Measurements from ENCODE around the gene HELZ. TPM values are rescaled to one million over a fixed set of nuclear protein-coding genes. Genes with fewer than 3 reads are reported as not detected.

The HELZ gene
- total and polyA plus RNA-seq, 4 donors = 3.8 to 69.2 (median 25.7) TPM

DNA sequence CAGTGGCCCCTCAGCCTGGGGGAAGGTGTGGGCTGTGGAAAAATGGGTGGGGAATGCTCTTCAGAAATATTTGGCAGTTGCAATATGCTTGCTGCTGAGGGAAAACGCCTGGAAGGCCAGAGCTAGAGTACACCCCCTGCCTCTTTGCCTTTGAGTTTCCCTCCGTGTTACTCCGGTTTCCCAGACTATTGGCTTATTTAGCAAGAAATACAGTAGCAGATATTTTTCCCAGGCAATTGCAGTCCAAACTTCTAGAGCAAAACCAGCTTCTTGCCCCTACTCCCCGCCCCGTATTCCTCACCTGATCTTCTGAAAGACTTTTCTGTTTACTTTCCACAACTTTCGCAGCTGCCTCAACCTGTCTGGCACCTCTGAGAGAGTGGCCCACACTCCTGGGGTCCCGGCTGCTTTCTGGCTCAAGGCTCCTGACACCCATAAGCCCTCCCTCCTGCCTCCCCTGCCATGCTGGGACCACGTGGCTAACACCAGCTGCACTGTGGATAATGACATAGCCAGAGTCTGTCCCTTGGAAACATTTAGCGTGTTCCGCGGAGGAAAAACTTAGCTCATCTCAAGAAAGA lies 45.8 kb upstream of the HELZ start:
- DNase-seq (ENCODE audit: low spot score) = no peak
- TF ChIP-seq EGR1 (IDR thresholded peaks at IDR 0.05; ENCODE audit: low read depth in 2 of 2) (no peak), JUND (IDR thresholded peaks at IDR 0.05) (no peak), HNF4G (IDR thresholded peaks at IDR 0.05) (no peak), GABPA (IDR thresholded peaks at IDR 0.05 in 1 of 2, conservative IDR thresholded peaks at IDR 0.05 in 1 of 2) (no peak), YY1 (IDR thresholded peaks at IDR 0.05) (no peak), HNF4A (conservative IDR thresholded peaks at IDR 0.05) (no peak), NR2F2 (IDR thresholded peaks at IDR 0.05) (no peak)
- TF ChIP-seq, protein P1, sequence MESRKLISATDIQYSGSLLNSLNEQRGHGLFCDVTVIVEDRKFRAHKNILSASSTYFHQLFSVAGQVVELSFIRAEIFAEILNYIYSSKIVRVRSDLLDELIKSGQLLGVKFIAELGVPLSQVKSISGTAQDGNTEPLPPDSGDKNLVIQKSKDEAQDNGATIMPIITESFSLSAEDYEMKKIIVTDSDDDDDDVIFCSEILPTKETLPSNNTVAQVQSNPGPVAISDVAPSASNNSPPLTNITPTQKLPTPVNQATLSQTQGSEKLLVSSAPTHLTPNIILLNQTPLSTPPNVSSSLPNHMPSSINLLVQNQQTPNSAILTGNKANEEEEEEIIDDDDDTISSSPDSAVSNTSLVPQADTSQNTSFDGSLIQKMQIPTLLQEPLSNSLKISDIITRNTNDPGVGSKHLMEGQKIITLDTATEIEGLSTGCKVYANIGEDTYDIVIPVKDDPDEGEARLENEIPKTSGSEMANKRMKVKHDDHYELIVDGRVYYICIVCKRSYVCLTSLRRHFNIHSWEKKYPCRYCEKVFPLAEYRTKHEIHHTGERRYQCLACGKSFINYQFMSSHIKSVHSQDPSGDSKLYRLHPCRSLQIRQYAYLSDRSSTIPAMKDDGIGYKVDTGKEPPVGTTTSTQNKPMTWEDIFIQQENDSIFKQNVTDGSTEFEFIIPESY (IDR thresholded peaks at IDR 0.05) = no peak
- TF ChIP-seq, protein P2, sequence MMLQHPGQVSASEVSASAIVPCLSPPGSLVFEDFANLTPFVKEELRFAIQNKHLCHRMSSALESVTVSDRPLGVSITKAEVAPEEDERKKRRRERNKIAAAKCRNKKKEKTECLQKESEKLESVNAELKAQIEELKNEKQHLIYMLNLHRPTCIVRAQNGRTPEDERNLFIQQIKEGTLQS (IDR thresholded peaks at IDR 0.05) = no peak
- Histone ChIP-seq H3K4me1 (ENCODE audit: control insufficient read depth in 4 of 4, insufficient read depth in 4 of 4, low read length in 3 of 4) (peaks cover 0 to 13% (median 7%) of the 10 kb centered on the region in 4 donors), H3K27me3 (ENCODE audit: control insufficient read depth in 4 of 4, insufficient read depth in 4 of 4, low read length in 3 of 4) (no peaks in the 10 kb centered on the region), H3K4me3 (ENCODE audit: low read depth in 1 of 3, low read length in 3 of 3) (no peak overlapping the region), H3K9me3 (ENCODE audit: control insufficient read depth in 4 of 4, low read length in 3 of 4) (no peaks in the 10 kb centered on the region), H3K9ac (ENCODE audit: low read depth in 1 of 2, low read length in 2 of 2) (no peak overlapping the region), H3K27ac (ENCODE audit: low read depth in 1 of 2, low read length in 2 of 2) (no peak overlapping the region), H3K36me3 (ENCODE audit: control insufficient read depth in 4 of 4, insufficient read depth in 3 of 4, low read depth in 1 of 4, low read length in 3 of 4) (no peaks in the 10 kb centered on the region)
- 88% methylated on average over 11 of the region's 11 CpGs for WGBS

DNA sequence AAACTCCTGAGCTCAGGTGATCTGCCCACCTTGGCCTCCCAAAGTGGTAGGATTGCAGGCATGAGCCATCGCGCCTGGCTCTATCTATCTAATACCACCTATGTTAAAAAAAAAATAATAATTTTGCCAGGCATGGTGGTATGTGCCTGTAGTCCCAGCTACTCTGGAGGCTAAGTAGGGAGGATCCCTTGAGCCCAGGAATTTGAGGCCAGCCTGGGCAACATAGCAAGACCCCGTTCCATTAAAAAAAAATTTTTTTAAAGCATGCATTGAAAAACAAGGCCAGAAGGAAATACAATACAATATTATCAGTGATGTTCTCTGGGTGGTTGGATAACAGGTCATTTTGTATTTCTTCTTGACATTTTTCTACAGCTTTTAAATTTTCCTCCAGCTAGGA lies 45.2 kb upstream of the HELZ start:
- Histone ChIP-seq H3K4me1 (ENCODE audit: control insufficient read depth in 4 of 4, insufficient read depth in 4 of 4, low read length in 3 of 4) (peaks cover 0 to 13% (median 7%) of the 10 kb centered on the region in 4 donors), H3K36me3 (ENCODE audit: control insufficient read depth in 4 of 4, insufficient read depth in 3 of 4, low read depth in 1 of 4, low read length in 3 of 4) (no peaks in the 10 kb centered on the region), H3K9me3 (ENCODE audit: control insufficient read depth in 4 of 4, low read length in 3 of 4) (no peaks in the 10 kb centered on the region), H3K4me3 (ENCODE audit: low read depth in 1 of 3, low read length in 3 of 3) (no peak overlapping the region), H3K9ac (ENCODE audit: low read depth in 1 of 2, low read length in 2 of 2) (no peak overlapping the region), H3K27ac (ENCODE audit: low read depth in 1 of 2, low read length in 2 of 2) (no peak overlapping the region), H3K27me3 (ENCODE audit: control insufficient read depth in 4 of 4, insufficient read depth in 4 of 4, low read length in 3 of 4) (no peaks in the 10 kb centered on the region)
- TF ChIP-seq YY1 (IDR thresholded peaks at IDR 0.05) (no peak), SP1 (IDR thresholded peaks at IDR 0.05) (no peak), EGR1 (IDR thresholded peaks at IDR 0.05; ENCODE audit: low read depth in 2 of 2) (no peak), RAD21 (IDR thresholded peaks at IDR 0.05) (no peak), HNF4A (conservative IDR thresholded peaks at IDR 0.05) (no peak), NR2F2 (IDR thresholded peaks at IDR 0.05) (no peak), TAF1 (conservative IDR thresholded peaks at IDR 0.05) (no peak), RXRA (IDR thresholded peaks at IDR 0.05) (no peak), GABPA (IDR thresholded peaks at IDR 0.05 in 1 of 2, conservative IDR thresholded peaks at IDR 0.05 in 1 of 2) (no peak), HNF4G (IDR thresholded peaks at IDR 0.05) (no peak), FOXA1 (IDR thresholded peaks at IDR 0.05) (no peak), FOXA2 (IDR thresholded peaks at IDR 0.05) (no peak), JUND (IDR thresholded peaks at IDR 0.05) (no peak)
- TF ChIP-seq, protein P3, sequence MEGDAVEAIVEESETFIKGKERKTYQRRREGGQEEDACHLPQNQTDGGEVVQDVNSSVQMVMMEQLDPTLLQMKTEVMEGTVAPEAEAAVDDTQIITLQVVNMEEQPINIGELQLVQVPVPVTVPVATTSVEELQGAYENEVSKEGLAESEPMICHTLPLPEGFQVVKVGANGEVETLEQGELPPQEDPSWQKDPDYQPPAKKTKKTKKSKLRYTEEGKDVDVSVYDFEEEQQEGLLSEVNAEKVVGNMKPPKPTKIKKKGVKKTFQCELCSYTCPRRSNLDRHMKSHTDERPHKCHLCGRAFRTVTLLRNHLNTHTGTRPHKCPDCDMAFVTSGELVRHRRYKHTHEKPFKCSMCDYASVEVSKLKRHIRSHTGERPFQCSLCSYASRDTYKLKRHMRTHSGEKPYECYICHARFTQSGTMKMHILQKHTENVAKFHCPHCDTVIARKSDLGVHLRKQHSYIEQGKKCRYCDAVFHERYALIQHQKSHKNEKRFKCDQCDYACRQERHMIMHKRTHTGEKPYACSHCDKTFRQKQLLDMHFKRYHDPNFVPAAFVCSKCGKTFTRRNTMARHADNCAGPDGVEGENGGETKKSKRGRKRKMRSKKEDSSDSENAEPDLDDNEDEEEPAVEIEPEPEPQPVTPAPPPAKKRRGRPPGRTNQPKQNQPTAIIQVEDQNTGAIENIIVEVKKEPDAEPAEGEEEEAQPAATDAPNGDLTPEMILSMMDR (IDR thresholded peaks at IDR 0.05; ENCODE audit: low read depth, low read length, missing input control) = no peak
- TF ChIP-seq, protein P2 (IDR thresholded peaks at IDR 0.05) = no peak
- TF ChIP-seq, protein P4, sequence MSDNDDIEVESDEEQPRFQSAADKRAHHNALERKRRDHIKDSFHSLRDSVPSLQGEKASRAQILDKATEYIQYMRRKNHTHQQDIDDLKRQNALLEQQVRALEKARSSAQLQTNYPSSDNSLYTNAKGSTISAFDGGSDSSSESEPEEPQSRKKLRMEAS (IDR thresholded peaks at IDR 0.05) = no peak
- TF ChIP-seq, protein P5, sequence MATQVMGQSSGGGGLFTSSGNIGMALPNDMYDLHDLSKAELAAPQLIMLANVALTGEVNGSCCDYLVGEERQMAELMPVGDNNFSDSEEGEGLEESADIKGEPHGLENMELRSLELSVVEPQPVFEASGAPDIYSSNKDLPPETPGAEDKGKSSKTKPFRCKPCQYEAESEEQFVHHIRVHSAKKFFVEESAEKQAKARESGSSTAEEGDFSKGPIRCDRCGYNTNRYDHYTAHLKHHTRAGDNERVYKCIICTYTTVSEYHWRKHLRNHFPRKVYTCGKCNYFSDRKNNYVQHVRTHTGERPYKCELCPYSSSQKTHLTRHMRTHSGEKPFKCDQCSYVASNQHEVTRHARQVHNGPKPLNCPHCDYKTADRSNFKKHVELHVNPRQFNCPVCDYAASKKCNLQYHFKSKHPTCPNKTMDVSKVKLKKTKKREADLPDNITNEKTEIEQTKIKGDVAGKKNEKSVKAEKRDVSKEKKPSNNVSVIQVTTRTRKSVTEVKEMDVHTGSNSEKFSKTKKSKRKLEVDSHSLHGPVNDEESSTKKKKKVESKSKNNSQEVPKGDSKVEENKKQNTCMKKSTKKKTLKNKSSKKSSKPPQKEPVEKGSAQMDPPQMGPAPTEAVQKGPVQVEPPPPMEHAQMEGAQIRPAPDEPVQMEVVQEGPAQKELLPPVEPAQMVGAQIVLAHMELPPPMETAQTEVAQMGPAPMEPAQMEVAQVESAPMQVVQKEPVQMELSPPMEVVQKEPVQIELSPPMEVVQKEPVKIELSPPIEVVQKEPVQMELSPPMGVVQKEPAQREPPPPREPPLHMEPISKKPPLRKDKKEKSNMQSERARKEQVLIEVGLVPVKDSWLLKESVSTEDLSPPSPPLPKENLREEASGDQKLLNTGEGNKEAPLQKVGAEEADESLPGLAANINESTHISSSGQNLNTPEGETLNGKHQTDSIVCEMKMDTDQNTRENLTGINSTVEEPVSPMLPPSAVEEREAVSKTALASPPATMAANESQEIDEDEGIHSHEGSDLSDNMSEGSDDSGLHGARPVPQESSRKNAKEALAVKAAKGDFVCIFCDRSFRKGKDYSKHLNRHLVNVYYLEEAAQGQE (IDR thresholded peaks at IDR 0.05) = no peak
- TF ChIP-seq, protein P1 (IDR thresholded peaks at IDR 0.05) = no peak
- WGBS = 72% methylated on average over 3 of the region's 3 CpGs
- no peak for DNase-seq (ENCODE audit: low spot score)
